Activated T-helper 2 cell treated with anti-CD3 and anti-CD28 coated beads, Interferon-gamma antibody, Interleukin-2, Interleukin-4, amounts not matched to agents 10 μg/mL and 5 μg/mL and 100 μg/mL, durations not matched to agents 14 hours and 24 hours and 36 hours (primary cell): ENCODE results near the gene KCNK16. TPM values are rescaled to one million over a fixed set of nuclear protein-coding genes. Genes with fewer than 3 reads are reported as not detected.
"Not testable (repeated sequence)": the region's sequence is repeated elsewhere in the genome, so short reads cannot be mapped to it uniquely, and the experiment has no call there.

Experiments used
- DNase-seq: peaks from one replicate; pipeline ENCODE4 v3.0.0; 2021; ENCODE audit warnings: low spot score
- H3K27ac Mint-ChIP-seq: one replicate; pipeline ENCODE4 v1.8.0; 2021; ENCODE audit warnings: mixed read lengths
- H3K27me3 Mint-ChIP-seq: one replicate; pipeline ENCODE4 v1.8.0; 2021; ENCODE audit warnings: low read depth, mixed read lengths
- H3K36me3 Mint-ChIP-seq: one replicate; pipeline ENCODE4 v1.8.0; 2021; ENCODE audit warnings: low read depth, mixed read lengths
- H3K4me1 Mint-ChIP-seq: one replicate; pipeline ENCODE4 v1.8.0; 2021; ENCODE audit warnings: low read depth, mixed read lengths
- H3K4me3 Mint-ChIP-seq: one replicate; pipeline ENCODE4 v1.8.0; 2021; ENCODE audit warnings: low read depth, mild to moderate bottlenecking, moderate library complexity, mixed read lengths
- H3K9me3 Mint-ChIP-seq: one replicate; pipeline ENCODE4 v1.8.0; 2021; ENCODE audit warnings: mixed read lengths
- intact Hi-C: fragments of 100-400 bp; cut with micrococcal nuclease; formaldehyde crosslinking; loops from one replicate; pipeline ENCODE4 v1.15.1; 2023
- total RNA-seq: library from RNA; stranded (reverse); gene quantifications from 2 replicates; pipeline ENCODE4 v1.2.3, GENCODE V29; 2022

KCNK16 gene
- total RNA-seq, 1 donor from 2014 or later: not detected

DNA sequence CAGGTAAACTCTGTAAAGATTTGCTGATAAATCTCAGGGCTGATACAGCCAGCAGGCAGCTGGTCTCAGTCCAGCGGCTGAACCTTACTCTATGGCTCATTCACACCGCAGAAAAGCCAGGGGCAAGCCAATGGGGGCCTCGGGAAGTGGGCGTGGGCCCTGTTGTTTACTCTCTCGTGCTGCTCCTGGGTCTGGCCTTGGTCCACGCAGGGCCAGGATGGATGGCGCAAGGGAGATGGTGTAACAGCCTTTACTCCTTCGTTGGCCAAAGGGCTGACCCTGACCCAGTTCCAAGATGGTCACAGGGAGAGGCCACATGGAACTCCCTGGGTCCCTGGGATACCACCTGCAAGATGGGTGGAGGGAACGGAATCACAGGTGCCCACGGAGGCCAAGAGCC, 24.4 kb downstream of the KCNK16 start:
- no peaks in the 10 kb centered on the region for H3K27me3 Mint-ChIP-seq
- no peak for DNase-seq
- intact Hi-C loops: no loop called here
- H3K9me3 Mint-ChIP-seq: no peaks in the 10 kb centered on the region
- H3K4me1 Mint-ChIP-seq: peaks cover 7% of the 10 kb centered on the region
- no peak overlapping the region for H3K27ac Mint-ChIP-seq
- H3K36me3 Mint-ChIP-seq: no peaks in the 10 kb centered on the region
- H3K4me3 Mint-ChIP-seq: no peak overlapping the region

GRCh38 chr6:39296745-39297640, 25.5 kb downstream of the KCNK16 start:
- Mint-ChIP-seq H3K27ac (no peak overlapping the region), H3K27me3 (no peaks in the 10 kb centered on the region), H3K9me3 (no peaks in the 10 kb centered on the region), H3K4me1 (no peaks in the 10 kb centered on the region), H3K4me3 (no peak overlapping the region), H3K36me3 (no peaks in the 10 kb centered on the region)
- DNase-seq: no peak
- intact Hi-C loops: no loop called here

DNA sequence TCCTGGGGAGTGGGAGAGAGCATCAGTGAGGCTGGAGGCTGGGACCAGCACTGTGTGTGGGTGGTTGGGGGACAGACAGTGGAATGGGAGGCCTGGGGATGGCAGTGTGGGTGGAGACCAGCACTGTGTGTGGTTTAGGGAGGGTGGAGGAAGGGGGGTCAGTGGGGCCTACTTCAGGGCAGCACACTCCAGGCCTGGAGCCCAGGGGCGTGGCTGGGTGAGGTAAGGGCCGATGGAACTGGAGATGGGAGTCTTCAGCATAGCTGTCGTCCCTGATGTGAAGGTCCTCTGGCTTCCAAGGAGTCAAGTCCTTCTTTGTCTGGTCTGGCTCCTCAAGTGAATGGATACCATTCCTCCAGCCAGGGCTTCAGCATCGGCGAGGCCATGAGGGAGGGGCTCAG, 26.9 kb downstream of the KCNK16 start:
- Mint-ChIP-seq H3K27me3 (no peaks in the 10 kb centered on the region), H3K4me3 (no peak overlapping the region), H3K36me3 (no peaks in the 10 kb centered on the region), H3K27ac (no peak overlapping the region), H3K9me3 (no peaks in the 10 kb centered on the region), H3K4me1 (no peaks in the 10 kb centered on the region)
- intact Hi-C loops: no loop called here
- no peak for DNase-seq

- no peaks in the 10 kb centered on the region for H3K9me3 Mint-ChIP-seq
- no peak overlapping the region for H3K27ac Mint-ChIP-seq
- no peak for DNase-seq
- H3K4me3 Mint-ChIP-seq: no peak overlapping the region
- intact Hi-C loops: no loop called here
- H3K36me3 Mint-ChIP-seq: no peaks in the 10 kb centered on the region
- no peaks in the 10 kb centered on the region for H3K27me3 Mint-ChIP-seq
- H3K4me1 Mint-ChIP-seq: no peaks in the 10 kb centered on the region
These were observed 27.6 kb downstream of the KCNK16 start for GRCh38 chr6:39294899-39295298.

GRCh38 chr6:39294133-39294532, 28.4 kb downstream of the KCNK16 start:
- no peaks in the 10 kb centered on the region for H3K36me3 Mint-ChIP-seq

GRCh38 chr6:39292637-39293036, 29.9 kb downstream of the KCNK16 start:
- no peak overlapping the region for H3K27ac Mint-ChIP-seq
- H3K4me1 Mint-ChIP-seq: peaks cover 7% of the 10 kb centered on the region
- intact Hi-C loops: no loop called here
- H3K9me3 Mint-ChIP-seq: no peaks in the 10 kb centered on the region
- no peak overlapping the region for H3K4me3 Mint-ChIP-seq
- no peaks in the 10 kb centered on the region for H3K36me3 Mint-ChIP-seq
- no peak for DNase-seq
- peaks cover 3% of the 10 kb centered on the region for H3K27me3 Mint-ChIP-seq

More at GRCh38 chr6:39294133-39294532, 28.4 kb downstream of the KCNK16 start:
- no peak overlapping the region for H3K4me3 Mint-ChIP-seq
- no peaks in the 10 kb centered on the region for H3K27me3 Mint-ChIP-seq
- intact Hi-C loops: no loop called here
- no peaks in the 10 kb centered on the region for H3K9me3 Mint-ChIP-seq
- no peak for DNase-seq
- peaks cover 4% of the 10 kb centered on the region for H3K4me1 Mint-ChIP-seq
- H3K27ac Mint-ChIP-seq: no peak overlapping the region

GRCh38 chr6:39289490-39289889, 33.0 kb downstream of the KCNK16 start:
- peaks cover 7% of the 10 kb centered on the region for H3K4me1 Mint-ChIP-seq
- no peak overlapping the region for H3K27ac Mint-ChIP-seq
- H3K4me3 Mint-ChIP-seq: no peak overlapping the region
- no peaks in the 10 kb centered on the region for H3K9me3 Mint-ChIP-seq
- H3K36me3 Mint-ChIP-seq: no peaks in the 10 kb centered on the region
- intact Hi-C loops: no loop called here
- DNase-seq: no peak
- H3K27me3 Mint-ChIP-seq: peaks cover 9% of the 10 kb centered on the region

GRCh38 chr6:39287601-39288000, 34.9 kb downstream of the KCNK16 start:
- Mint-ChIP-seq H3K27me3 (peaks cover 10% of the 10 kb centered on the region), H3K4me1 (peaks cover 7% of the 10 kb centered on the region), H3K36me3 (no peaks in the 10 kb centered on the region), H3K27ac (no peak overlapping the region), H3K9me3 (no peaks in the 10 kb centered on the region), H3K4me3 (no peak overlapping the region)
- no peak for DNase-seq
- intact Hi-C loops: no loop called here

GRCh38 chr6:39286596-39286995, 35.9 kb downstream of the KCNK16 start:
- H3K4me1 Mint-ChIP-seq, DNase-seq, H3K27ac Mint-ChIP-seq, H3K36me3 Mint-ChIP-seq, intact Hi-C loops, H3K4me3 Mint-ChIP-seq, H3K9me3 Mint-ChIP-seq: not testable (repeated sequence)
- H3K27me3 Mint-ChIP-seq: peaks cover 10% of the 10 kb centered on the region

GRCh38 chr6:39282774-39283173, 39.7 kb downstream of the KCNK16 start:
- Mint-ChIP-seq H3K27ac (no peak overlapping the region), H3K36me3 (no peaks in the 10 kb centered on the region), H3K27me3 (peaks cover 9% of the 10 kb centered on the region), H3K4me3 (no peak overlapping the region), H3K9me3 (no peaks in the 10 kb centered on the region), H3K4me1 (no peaks in the 10 kb centered on the region)
- intact Hi-C loops: no loop called here
- no peak for DNase-seq

DNA sequence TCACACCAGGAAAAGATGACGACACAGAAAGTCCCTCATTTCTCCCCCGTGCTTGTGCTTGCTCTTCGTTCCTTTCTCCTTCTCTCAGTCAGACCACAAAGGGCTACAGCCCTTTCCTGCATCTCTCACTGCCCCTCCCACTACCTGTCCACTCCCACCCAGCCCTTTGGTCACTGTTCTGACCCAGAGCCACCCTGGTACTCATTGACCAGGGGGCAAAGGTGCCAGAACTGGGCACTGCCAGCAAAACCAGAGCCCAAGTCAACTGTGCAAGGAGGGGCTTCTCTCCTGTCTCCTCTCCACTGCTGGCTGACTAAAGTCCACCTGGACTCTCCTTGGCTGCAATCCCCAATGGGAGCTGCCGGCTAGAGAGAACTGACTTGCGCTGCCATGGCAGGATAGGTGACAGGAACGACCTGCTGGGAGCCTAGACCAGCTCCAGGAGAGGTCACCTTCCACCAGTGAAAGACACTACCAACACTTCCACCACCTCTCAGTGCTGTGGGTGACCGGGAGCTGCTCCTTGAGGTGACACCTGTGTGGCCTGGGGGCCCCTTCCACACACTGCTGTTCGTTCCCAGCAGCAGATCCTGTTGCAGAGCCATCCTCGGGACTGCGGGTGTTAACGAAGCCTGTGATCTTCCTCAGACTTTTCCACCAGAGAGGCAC, 41.1 kb downstream of the KCNK16 start:
- Mint-ChIP-seq H3K4me3 (no peak overlapping the region), H3K27me3 (peaks cover 19% of the 10 kb centered on the region), H3K4me1 (no peaks in the 10 kb centered on the region), H3K9me3 (no peaks in the 10 kb centered on the region), H3K36me3 (no peaks in the 10 kb centered on the region), H3K27ac (no peak overlapping the region)
- no peak for DNase-seq
- intact Hi-C loops: no loop called here

DNA sequence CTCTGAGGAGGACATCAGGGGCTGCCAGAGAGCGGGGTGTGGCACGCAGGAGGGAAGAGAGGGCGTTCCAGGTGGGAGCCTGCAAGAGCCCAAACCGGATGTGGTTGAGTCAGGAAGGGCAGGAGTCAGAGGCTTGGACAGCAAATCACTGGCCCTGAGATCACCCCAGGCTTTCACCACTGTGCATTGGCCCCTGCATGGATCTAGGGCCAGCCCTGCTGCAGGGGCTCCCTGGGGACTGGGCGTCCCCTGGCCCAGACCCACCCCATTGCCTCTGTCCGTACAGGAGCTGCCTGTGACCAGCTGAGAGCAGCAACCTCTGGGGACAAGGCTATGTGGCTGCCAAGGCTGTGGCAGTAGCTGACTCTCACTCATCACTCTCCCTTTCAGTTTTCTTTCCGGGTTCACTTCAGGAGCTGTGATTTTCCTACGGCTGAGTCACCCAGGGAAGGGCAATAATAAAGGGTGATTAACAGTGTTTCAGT, 42.2 kb downstream of the KCNK16 start:
- no peak overlapping the region for H3K4me3 Mint-ChIP-seq
- intact Hi-C loops: no loop called here
- peaks cover 17% of the 10 kb centered on the region for H3K27me3 Mint-ChIP-seq
- DNase-seq: no peak
- H3K27ac Mint-ChIP-seq: no peak overlapping the region
- H3K4me1 Mint-ChIP-seq: no peaks in the 10 kb centered on the region
- no peaks in the 10 kb centered on the region for H3K9me3 Mint-ChIP-seq
- no peaks in the 10 kb centered on the region for H3K36me3 Mint-ChIP-seq

- H3K4me3 Mint-ChIP-seq: no peak overlapping the region
These were observed 43.0 kb downstream of the KCNK16 start for GRCh38 chr6:39279539-39279938.

More at GRCh38 chr6:39279539-39279938, 43.0 kb downstream of the KCNK16 start:
- Mint-ChIP-seq H3K27ac (no peak overlapping the region), H3K4me1 (no peaks in the 10 kb centered on the region), H3K27me3 (peaks cover 18% of the 10 kb centered on the region), H3K9me3 (no peaks in the 10 kb centered on the region), H3K36me3 (no peaks in the 10 kb centered on the region)
- intact Hi-C loops: no loop called here
- DNase-seq: no peak
